ENCODE measurements around the gene GLMP. TPM values are rescaled to one million over a fixed set of nuclear protein-coding genes. Genes with fewer than 3 reads are reported as not detected.

GLMP gene
- total RNA-seq, 2 donors from 2014 or later, result 70.3 to 85.1 TPM

- Mint-ChIP-seq H3K27me3 (ENCODE audit: insufficient read depth) (no peaks in the 10 kb centered on the region), H3K9me3 (no peaks in the 10 kb centered on the region), H3K4me3 (peak overlapping the region; percentile 95), H3K36me3 (ENCODE audit: low read depth) (peaks cover 19% of the 10 kb centered on the region), H3K4me1 (peaks cover 14% of the 10 kb centered on the region), H3K27ac (peak overlapping the region; percentile 89)
- H3K27me3 ChIP-seq (ENCODE audit: control insufficient read depth, insufficient read depth, low read length, poor library complexity, severe bottlenecking), result no peaks in the 10 kb centered on the region
- DNase-seq, result no peak
- peak overlapping the region; percentile 82 for H3K9ac ChIP-seq (ENCODE audit: extremely low read depth, low read length, poor library complexity, severe bottlenecking)
- peaks cover 6% of the 10 kb centered on the region for H3K4me1 ChIP-seq (ENCODE audit: control insufficient read depth, insufficient read depth, low read length)
- peak overlapping the region; percentile 90 for H3K4me3 ChIP-seq (ENCODE audit: low read length)
- WGBS, 2 experiments (ENCODE audit: insufficient coverage in 1 of 2, insufficient read length in 1 of 2), result 6 to 12% methylated on average over 11 to 22 of the region's 22 CpGs
- no peak for TF ChIP-seq CTCF (conservative IDR thresholded peaks at IDR 0.05)
- H3K9me3 ChIP-seq (ENCODE audit: control insufficient read depth, low read length), result no peaks in the 10 kb centered on the region
- no peak overlapping the region for H3K27ac ChIP-seq (ENCODE audit: low read depth, low read length)
- H3K36me3 ChIP-seq (ENCODE audit: control insufficient read depth, insufficient read depth, low read length), result peaks cover 36% of the 10 kb centered on the region
These were observed 13.6 kb downstream of the GLMP start for GRCh38 chr1:156281693-156282478.

- H3K9me3 ChIP-seq (ENCODE audit: control insufficient read depth, low read length), result no peaks in the 10 kb centered on the region
- H3K9ac ChIP-seq (ENCODE audit: extremely low read depth, low read length, poor library complexity, severe bottlenecking), result peak overlapping the region; percentile 82
- no peak overlapping the region for H3K27ac ChIP-seq (ENCODE audit: low read depth, low read length)
- TF ChIP-seq CTCF (conservative IDR thresholded peaks at IDR 0.05), result no peak
- Mint-ChIP-seq H3K4me1 (peaks cover 14% of the 10 kb centered on the region), H3K27me3 (ENCODE audit: insufficient read depth) (no peaks in the 10 kb centered on the region), H3K36me3 (ENCODE audit: low read depth) (peaks cover 25% of the 10 kb centered on the region), H3K27ac (peak overlapping the region; percentile 89), H3K9me3 (no peaks in the 10 kb centered on the region), H3K4me3 (peak overlapping the region; percentile 95)
- H3K4me3 ChIP-seq (ENCODE audit: low read length), result peak overlapping the region; percentile 90
- H3K27me3 ChIP-seq (ENCODE audit: control insufficient read depth, insufficient read depth, low read length, poor library complexity, severe bottlenecking), result no peaks in the 10 kb centered on the region
- peaks cover 6% of the 10 kb centered on the region for H3K4me1 ChIP-seq (ENCODE audit: control insufficient read depth, insufficient read depth, low read length)
- DNase-seq, result no peak
- peaks cover 42% of the 10 kb centered on the region for H3K36me3 ChIP-seq (ENCODE audit: control insufficient read depth, insufficient read depth, low read length)
- 63 to 83% methylated on average over 6 to 8 of the region's 8 CpGs for WGBS, 2 experiments (ENCODE audit: insufficient coverage in 1 of 2, insufficient read length in 1 of 2)
These were observed 14.2 kb downstream of the GLMP start for GRCh38 chr1:156281281-156281680.

- Mint-ChIP-seq H3K4me1 (peaks cover 14% of the 10 kb centered on the region), H3K27ac (no peak overlapping the region), H3K9me3 (no peaks in the 10 kb centered on the region), H3K4me3 (no peak overlapping the region), H3K36me3 (ENCODE audit: low read depth) (peaks cover 38% of the 10 kb centered on the region), H3K27me3 (ENCODE audit: insufficient read depth) (no peaks in the 10 kb centered on the region)
- H3K27ac ChIP-seq (ENCODE audit: low read depth, low read length), result no peak overlapping the region
- 86 to 98% methylated on average over 1 to 2 of the region's 3 CpGs for WGBS, 2 experiments (ENCODE audit: insufficient coverage in 1 of 2, insufficient read length in 1 of 2)
- TF ChIP-seq CTCF (conservative IDR thresholded peaks at IDR 0.05), result no peak
- H3K4me3 ChIP-seq (ENCODE audit: low read length), result no peak overlapping the region
- H3K36me3 ChIP-seq (ENCODE audit: control insufficient read depth, insufficient read depth, low read length), result peaks cover 55% of the 10 kb centered on the region
- H3K9me3 ChIP-seq (ENCODE audit: control insufficient read depth, low read length), result no peaks in the 10 kb centered on the region
- peaks cover 6% of the 10 kb centered on the region for H3K4me1 ChIP-seq (ENCODE audit: control insufficient read depth, insufficient read depth, low read length)
- H3K27me3 ChIP-seq (ENCODE audit: control insufficient read depth, insufficient read depth, low read length, poor library complexity, severe bottlenecking), result no peaks in the 10 kb centered on the region
- DNase-seq, result no peak
- H3K9ac ChIP-seq (ENCODE audit: extremely low read depth, low read length, poor library complexity, severe bottlenecking), result no peak overlapping the region
These were observed 15.6 kb downstream of the GLMP start for GRCh38 chr1:156279837-156280236.
